Heart right ventricle (tissue), 16 donors: ENCODE results near the gene PRKAG3. TPM values are rescaled to one million over a fixed set of nuclear protein-coding genes. Genes with fewer than 3 reads are reported as not detected.
A peak's percentile ranks its signal among the peaks of the same experiment; 100 is the strongest.

Source experiments
- ATAC-seq, 8 donors: fragments of 200-7000 bp; cut with Tn5 transposase; one replicate each; pipeline ENCODE4 v1.9.1; 2020; ENCODE audit warnings: mild to moderate bottlenecking in 8 of 8, moderate library complexity in 8 of 8, moderate number of reproducible peaks in 1 of 8
- DNase-seq, 2 donors: peaks; one replicate each; pipeline ENCODE4 v3.0.0-alpha.2; 2020
- H3K27ac ChIP-seq, 10 donors: fragments of 200-600 bp; sonication (generic) in 2 of 10; one replicate each; pipeline versions ENCODE4 v1.5.0 to v1.8.0; 2020 to 2022; ENCODE audit warnings: mild to moderate bottlenecking in 3 of 10
- H3K27me3 ChIP-seq, 7 donors: fragments of 200-600 bp; one replicate each; pipeline ENCODE4 v1.8.0; 2021 to 2022; ENCODE audit warnings: mild to moderate bottlenecking in 2 of 7
- H3K36me3 ChIP-seq, 9 donors: fragments of 200-600 bp; sonication (generic) in 1 of 9; one replicate each; pipeline versions ENCODE4 v1.5.0 to v1.8.0; 2020 to 2022; ENCODE audit warnings: mild to moderate bottlenecking in 2 of 9
- H3K4me1 ChIP-seq, 9 donors: fragments of 200-600 bp; sonication (generic) in 1 of 9; one replicate each; pipeline versions ENCODE4 v1.5.0 to v1.8.0; 2020 to 2022; ENCODE audit warnings: mild to moderate bottlenecking in 4 of 9
- H3K4me3 ChIP-seq, 10 donors: fragments of 200-600 bp; sonication (generic) in 2 of 10; one replicate each; pipeline versions ENCODE4 v1.5.0 to v1.8.0; 2020 to 2022; ENCODE audit warnings: mild to moderate bottlenecking in 7 of 10, moderate library complexity in 2 of 10
- H3K9me3 ChIP-seq, 11 donors: fragments of 200-600 bp in 10 of 11; sonication (generic) in 2 of 11; one replicate each; pipeline versions ENCODE4 v1.5.0 to v1.8.0; 2013 to 2022; ENCODE audit warnings: mild to moderate bottlenecking in 2 of 11, control low read depth in 1 of 11, moderate library complexity in 1 of 11
- WGBS, 2 donors: extraction: QIAGEN DNeasy Blood & Tissue Kit; methylation state at CpG; one replicate each; pipeline ENCODE4 v1.1.7; 2013; ENCODE audit warnings: inconsistent platforms in 1 of 2; 5-methylcytosine and 5-hydroxymethylcytosine counted together
- intact Hi-C, 10 donors: fragments of 100-400 bp; cut with DNase I; formaldehyde crosslinking; loops; one replicate each; pipeline versions ENCODE4 v1.11.1 to v1.14.2; 2022
- polyA plus RNA-seq, 2 donors: library from polyadenylated mRNA; stranded (reverse); fragments of 200-250 nt; gene quantifications; one replicate each; pipeline ENCODE4 v1.2.3, GENCODE V29; 2013
- total RNA-seq, 10 donors: library from RNA; stranded (reverse); fragmentation: NEBNext Ultra II Directional in 3 of 10; extraction: Animal tissue kit (Norgen Biotek cat#: 25700) in 3 of 10; gene quantifications; one replicate each; pipeline versions ENCODE4 v1.2.1 to v1.2.4, GENCODE V29; 2021 to 2023
- TF ChIP-seq, protein P1 (sequence below), 9 donors: fragments of 200-600 bp; sonication (generic) in 2 of 9; IDR thresholded peaks; one replicate each; pipeline versions ENCODE4 v1.5.0 to v1.8.0; 2021 to 2022; ENCODE audit warnings: antibody characterized with exemption in 9 of 9, mild to moderate bottlenecking in 5 of 9, moderate library complexity in 1 of 9
- donor health status: Arrhythmogenic right ventricular cardiomyopathy.
- donor health status: ischemic (EF 13 %, LVEDD 7.1; RV severe dilation, severe dysfunction).
- donor health status: healthy with polysubstance abuse.
- donor health status: DM: no; HTN: yes; CAD: no.
- donor health status: DM: no; HTN: no; CAD: no.
- donor health status: ischemic (EF 25% LVEDD 6.9; RV normal size, moderate dysfunction).
- donor health status: ischemic (EF 25% LVEDD 5.7; RV mildly dilated, moderate dysfunction).
- donor health status: healthy.
- donor health status: DM: yes; HTN: yes; CAD: no.
- donor health status: Ischemic cardiomyopathy.
- donor health status: ischemic (EF 35%, LVEDD 5.7; RV mildly dilated, moderate dysfunction).
- donor health status: nonischemic (EF 11% LVEDD 7.7; RV severe dilation, severe dysfunction).
- donor health status: DM: yes; HTN: yes; CAD: no.
- donor health status: PGD.
- donor health status: ischemic (EF 29% LVEDD 5.4; RV normal size, mild dysfunction).
- donor health status: nonischemic (EF 23%, LVEDD 6.1; RV moderate dilation, normal function).

PRKAG3 gene
- total and polyA plus RNA-seq, 12 donors: 0.03 to 0.19 (median 0.12) TPM; not detected in 8

DNA sequence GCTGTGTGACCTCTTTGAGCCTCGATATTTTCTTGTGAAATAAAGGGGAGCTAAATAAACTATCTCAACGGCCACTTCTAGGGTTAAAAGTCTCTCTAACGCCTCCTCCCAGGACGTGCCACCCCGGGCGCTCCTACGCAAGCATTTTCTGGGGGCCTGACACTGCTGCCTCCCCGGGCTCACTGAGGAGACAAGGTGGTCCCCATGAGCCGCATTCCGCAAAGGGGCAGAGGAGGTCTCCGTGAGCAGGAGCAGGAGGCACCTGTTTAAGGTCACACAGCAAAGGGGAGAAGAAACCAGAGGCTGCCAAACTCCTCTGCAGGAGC, 48.1 kb upstream of the PRKAG3 start:
- ATAC-seq (no peak), DNase-seq (no peak)
- H3K27me3 ChIP-seq: peaks cover 24 to 100% (median 97%) of the 10 kb centered on the region in 7 donors
- H3K9me3 ChIP-seq: no peaks in the 10 kb centered on the region
- peak overlapping the region in 1 of 10 donors; percentile 39 for H3K4me3 ChIP-seq
- peaks cover 0 to 31% (median 26%) of the 10 kb centered on the region in 9 donors for H3K4me1 ChIP-seq
- TF ChIP-seq, protein P1, sequence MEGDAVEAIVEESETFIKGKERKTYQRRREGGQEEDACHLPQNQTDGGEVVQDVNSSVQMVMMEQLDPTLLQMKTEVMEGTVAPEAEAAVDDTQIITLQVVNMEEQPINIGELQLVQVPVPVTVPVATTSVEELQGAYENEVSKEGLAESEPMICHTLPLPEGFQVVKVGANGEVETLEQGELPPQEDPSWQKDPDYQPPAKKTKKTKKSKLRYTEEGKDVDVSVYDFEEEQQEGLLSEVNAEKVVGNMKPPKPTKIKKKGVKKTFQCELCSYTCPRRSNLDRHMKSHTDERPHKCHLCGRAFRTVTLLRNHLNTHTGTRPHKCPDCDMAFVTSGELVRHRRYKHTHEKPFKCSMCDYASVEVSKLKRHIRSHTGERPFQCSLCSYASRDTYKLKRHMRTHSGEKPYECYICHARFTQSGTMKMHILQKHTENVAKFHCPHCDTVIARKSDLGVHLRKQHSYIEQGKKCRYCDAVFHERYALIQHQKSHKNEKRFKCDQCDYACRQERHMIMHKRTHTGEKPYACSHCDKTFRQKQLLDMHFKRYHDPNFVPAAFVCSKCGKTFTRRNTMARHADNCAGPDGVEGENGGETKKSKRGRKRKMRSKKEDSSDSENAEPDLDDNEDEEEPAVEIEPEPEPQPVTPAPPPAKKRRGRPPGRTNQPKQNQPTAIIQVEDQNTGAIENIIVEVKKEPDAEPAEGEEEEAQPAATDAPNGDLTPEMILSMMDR (IDR thresholded peaks at IDR 0.05): no peak
- intact Hi-C loops: loop anchor here in 1 of 10 donors (10.0 kb wide), 1 partner anchor 275 kb away; no protein-coding TSS in a partner anchor
- H3K36me3 ChIP-seq: no peaks in the 10 kb centered on the region
- 10 to 14% methylated on average over 11 of the region's 11 CpGs for WGBS, 2 donors
- H3K27ac ChIP-seq: no peak overlapping the region

DNA sequence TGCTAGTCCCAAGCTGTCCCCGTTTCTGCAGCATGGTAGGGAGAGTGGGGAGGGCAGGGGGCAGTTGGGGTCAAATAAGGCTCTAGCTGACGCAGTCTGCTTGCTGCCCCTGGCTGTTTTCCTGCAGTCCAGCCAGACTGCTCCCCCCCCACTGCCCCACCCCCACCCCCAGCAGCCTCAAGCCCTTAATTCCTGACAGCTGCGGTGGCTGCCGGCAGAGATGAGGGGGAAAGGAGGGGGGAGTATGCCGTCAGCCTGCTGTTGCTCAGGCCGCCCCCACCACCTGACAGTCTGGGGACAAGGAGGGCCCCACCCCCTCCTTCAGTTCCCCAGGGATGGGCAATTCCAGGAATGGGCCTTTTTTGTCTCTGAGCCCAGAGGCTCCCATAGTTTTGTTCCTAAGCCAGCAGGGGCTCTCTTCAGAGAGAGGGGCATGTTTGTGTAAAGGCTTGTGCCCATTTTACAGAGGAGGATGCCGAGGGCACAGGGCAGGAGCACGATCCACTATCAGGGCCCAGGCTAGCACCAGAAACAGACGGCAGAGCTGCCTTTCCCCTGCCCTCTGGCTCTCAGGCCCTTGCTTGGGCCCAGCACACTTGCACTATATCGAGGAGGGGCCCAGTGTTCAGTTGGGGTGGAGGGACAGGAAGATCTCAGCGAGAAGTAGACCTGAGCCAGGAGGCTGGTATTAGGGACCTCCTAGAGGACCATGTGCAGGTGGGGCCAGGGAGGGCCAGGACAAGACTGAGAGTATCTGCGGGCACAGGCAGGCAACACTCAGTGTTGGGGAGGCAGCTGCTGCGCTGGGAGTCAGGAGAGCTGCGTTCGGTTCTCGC, 47.5 kb upstream of the PRKAG3 start:
- no peak overlapping the region for H3K4me3 ChIP-seq
- 21 to 24% methylated on average over 15 to 16 of the region's 16 CpGs for WGBS, 2 donors
- peak in 1 of 8 donors; percentile 11 for ATAC-seq
- H3K27ac ChIP-seq: no peak overlapping the region
- H3K9me3 ChIP-seq: no peaks in the 10 kb centered on the region
- H3K36me3 ChIP-seq: no peaks in the 10 kb centered on the region
- DNase-seq: no peak
- peaks cover 0 to 31% (median 26%) of the 10 kb centered on the region in 9 donors for H3K4me1 ChIP-seq
- TF ChIP-seq, protein P1 (IDR thresholded peaks at IDR 0.05): no peak
- intact Hi-C loops: loop anchor here in 1 of 10 donors (10.0 kb wide), 1 partner anchor 276 kb away; no protein-coding TSS in a partner anchor
- peaks cover 24 to 100% (median 99%) of the 10 kb centered on the region in 7 donors for H3K27me3 ChIP-seq

DNA sequence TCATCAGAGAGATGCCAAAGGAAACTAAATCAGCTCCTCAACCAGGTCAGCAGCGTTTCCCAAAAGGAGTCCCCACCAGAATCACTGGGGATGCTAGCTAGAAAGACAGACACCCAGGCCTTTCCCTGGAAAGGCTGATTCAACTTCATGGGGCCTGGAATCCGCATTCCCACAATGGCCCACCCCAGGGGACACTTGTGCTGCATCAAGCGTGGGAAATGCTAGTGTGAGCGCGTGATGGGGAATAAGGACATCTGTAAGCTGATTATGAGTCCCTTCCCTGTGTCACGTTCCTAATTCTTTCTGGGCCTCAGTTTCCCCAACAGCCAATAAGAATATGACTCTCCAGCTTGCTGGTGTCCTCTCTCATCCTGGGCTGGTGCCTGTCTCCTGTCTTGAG, 46.9 kb upstream of the PRKAG3 start:
- ATAC-seq (no peak), DNase-seq (no peak)
- Histone ChIP-seq H3K27ac (no peak overlapping the region), H3K9me3 (no peaks in the 10 kb centered on the region), H3K4me1 (peaks cover 0 to 32% (median 23%) of the 10 kb centered on the region in 9 donors), H3K36me3 (no peaks in the 10 kb centered on the region), H3K4me3 (no peak overlapping the region), H3K27me3 (peaks cover 23 to 100% (median 99%) of the 10 kb centered on the region in 7 donors)
- TF ChIP-seq, protein P1 (IDR thresholded peaks at IDR 0.05): no peak
- 20 to 43% methylated on average over 6 of the region's 6 CpGs for WGBS, 2 donors
- intact Hi-C loops: loop anchor here in 1 of 10 donors (10.0 kb wide), 1 partner anchor 276 kb away; no protein-coding TSS in a partner anchor

DNA sequence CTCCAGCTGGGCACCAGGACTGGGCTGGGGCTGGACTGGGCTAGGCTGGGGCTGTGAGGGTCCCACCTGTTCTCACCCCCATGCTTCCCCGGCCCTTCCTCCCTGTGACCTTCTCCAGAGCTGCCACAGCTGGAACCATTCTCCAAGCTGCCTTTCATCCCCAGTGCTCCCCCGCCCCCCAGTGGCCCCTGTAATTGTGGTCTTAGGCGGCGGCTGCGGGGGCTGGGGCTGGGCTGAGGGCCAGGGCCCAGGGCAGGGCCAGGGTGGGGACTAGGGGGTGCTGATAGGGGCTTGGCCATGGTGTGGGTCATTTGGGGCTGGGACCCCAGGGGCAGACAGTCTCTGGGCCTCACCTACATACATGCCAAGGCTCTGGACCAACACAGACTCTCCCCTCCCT, 46.3 kb upstream of the PRKAG3 start:
- DNase-seq (no peak), ATAC-seq (no peak)
- H3K4me3 ChIP-seq: no peak overlapping the region
- 26 to 32% methylated on average over 5 of the region's 5 CpGs for WGBS, 2 donors
- no peak overlapping the region for H3K27ac ChIP-seq
- H3K36me3 ChIP-seq: no peaks in the 10 kb centered on the region
- peaks cover 27 to 100% (median 99%) of the 10 kb centered on the region in 7 donors for H3K27me3 ChIP-seq
- intact Hi-C loops: loop anchor here in 3 of 10 donors (2.0 to 10.0 kb wide), 2 partner anchors 21 to 277 kb away; no protein-coding TSS in a partner anchor
- TF ChIP-seq, protein P1 (IDR thresholded peaks at IDR 0.05): no peak
- H3K4me1 ChIP-seq: peaks cover 0 to 31% (median 21%) of the 10 kb centered on the region in 9 donors
- no peaks in the 10 kb centered on the region for H3K9me3 ChIP-seq
